A549 (cell line): Measurements from ENCODE around the gene OXNAD1.

Experiments used
- CBX8 ChIP-seq: fragments of 200-600 bp; sonication (generic); IDR thresholded peaks from 2 replicates; pipeline ENCODE4 v1.6.1; 2016
- CHD2 ChIP-seq: fragments of 150-350 bp; IDR thresholded peaks from 2 replicates; pipeline ENCODE4 v1.6.1; 2014; ENCODE audit warnings: low read length; ENCODE audit not compliant: partially characterized antibody
- CHD4 ChIP-seq: fragments of 200-600 bp; sonication (generic); IDR thresholded peaks from 2 replicates; pipeline ENCODE4 v1.6.1; 2016; ENCODE audit warnings: antibody characterized with exemption, mild to moderate bottlenecking, borderline replicate concordance
- CTCF ChIP-seq: fragments of >200 bp; sonication (Bioruptor Twin); formaldehyde crosslinking; IDR thresholded peaks from 3 replicates; pipeline ENCODE4 v1.5.1; 2016
- EHMT2 ChIP-seq: fragments of 200-600 bp; sonication (generic); IDR thresholded peaks from 2 replicates; pipeline ENCODE4 v1.6.1; 2016; ENCODE audit warnings: antibody characterized with exemption, low read depth, mild to moderate bottlenecking, moderate library complexity
- EP300 ChIP-seq, 2 experiments: fragments of >200 bp; sonication (Bioruptor Twin); formaldehyde crosslinking; IDR thresholded peaks; 2 replicates in 1 of 2; 3 replicates in 1 of 2; pipeline ENCODE4 v1.6.1; 2016 to 2017
- MAX ChIP-seq: IDR thresholded peaks from 2 replicates; pipeline ENCODE4 v1.6.1; 2012
- MAZ ChIP-seq: fragments of 150-350 bp; IDR thresholded peaks from 2 replicates; pipeline ENCODE4 v1.6.1; 2014; ENCODE audit warnings: antibody characterized with exemption, low read depth, low read length, borderline replicate concordance
- MYC ChIP-seq: IDR thresholded peaks from 2 replicates; pipeline ENCODE4 v1.6.1; 2012; ENCODE audit warnings: mild to moderate bottlenecking, inconsistent platforms, low read length, improper control_type of control experiment, borderline replicate concordance
- RAD21 ChIP-seq, 2 experiments: fragments of >200 bp in 1 of 2; sonication (Bioruptor Twin) in 1 of 2; formaldehyde crosslinking in 1 of 2; IDR thresholded peaks in 1 of 2; conservative IDR thresholded peaks in 1 of 2; 2 replicates in 1 of 2; 3 replicates in 1 of 2; pipeline ENCODE4 v1.6.1; 2012 to 2018; ENCODE audit warnings: inconsistent platforms in 1 of 2
- RNF2 ChIP-seq: fragments of 200-600 bp; sonication (generic); IDR thresholded peaks from 2 replicates; pipeline ENCODE4 v1.6.1; 2016; ENCODE audit warnings: low read depth, mild to moderate bottlenecking, antibody characterized with exemption, moderate library complexity, borderline replicate concordance
- SMC3 ChIP-seq: fragments of >200 bp; sonication (Bioruptor Twin); formaldehyde crosslinking; IDR thresholded peaks from 3 replicates; pipeline ENCODE4 v1.6.1; 2018; ENCODE audit warnings: inconsistent platforms

GRCh38 chr3:16290007-16290826 is 25.2 kb downstream of the OXNAD1 start:
- TF ChIP-seq EP300 (IDR thresholded peaks at IDR 0.05), result no peak
- TF ChIP-seq CHD2, result no peak
- TF ChIP-seq CTCF, result peak; percentile 94
- TF ChIP-seq CHD4, result no peak
- TF ChIP-seq RNF2, result no peak
- peak; percentile 93 for TF ChIP-seq SMC3
- no peak for TF ChIP-seq CBX8
- TF ChIP-seq RAD21 (conservative IDR thresholded peaks at IDR 0.05 in 1 of 2, IDR thresholded peaks at IDR 0.05 in 1 of 2), result peak; percentile 91 to 92
- no peak for TF ChIP-seq MAZ
- TF ChIP-seq MAX, result no peak
- no peak for TF ChIP-seq EHMT2
- no peak for TF ChIP-seq MYC
